GM19023 (cell line): ENCODE results near the gene SATL1.
"Not testable (repeated sequence)": the region's sequence is repeated elsewhere in the genome, so short reads cannot be mapped to it uniquely, and the experiment has no call there.

ENCODE experiments used
- ATAC-seq: cut with Tn5 transposase; IDR thresholded peaks from one replicate; pipeline ENCODE4 v1.9.1; 2021; ENCODE audit warnings: mild to moderate bottlenecking, moderate library complexity; ENCODE audit not compliant: unreplicated experiment

SATL1 gene, protein sequence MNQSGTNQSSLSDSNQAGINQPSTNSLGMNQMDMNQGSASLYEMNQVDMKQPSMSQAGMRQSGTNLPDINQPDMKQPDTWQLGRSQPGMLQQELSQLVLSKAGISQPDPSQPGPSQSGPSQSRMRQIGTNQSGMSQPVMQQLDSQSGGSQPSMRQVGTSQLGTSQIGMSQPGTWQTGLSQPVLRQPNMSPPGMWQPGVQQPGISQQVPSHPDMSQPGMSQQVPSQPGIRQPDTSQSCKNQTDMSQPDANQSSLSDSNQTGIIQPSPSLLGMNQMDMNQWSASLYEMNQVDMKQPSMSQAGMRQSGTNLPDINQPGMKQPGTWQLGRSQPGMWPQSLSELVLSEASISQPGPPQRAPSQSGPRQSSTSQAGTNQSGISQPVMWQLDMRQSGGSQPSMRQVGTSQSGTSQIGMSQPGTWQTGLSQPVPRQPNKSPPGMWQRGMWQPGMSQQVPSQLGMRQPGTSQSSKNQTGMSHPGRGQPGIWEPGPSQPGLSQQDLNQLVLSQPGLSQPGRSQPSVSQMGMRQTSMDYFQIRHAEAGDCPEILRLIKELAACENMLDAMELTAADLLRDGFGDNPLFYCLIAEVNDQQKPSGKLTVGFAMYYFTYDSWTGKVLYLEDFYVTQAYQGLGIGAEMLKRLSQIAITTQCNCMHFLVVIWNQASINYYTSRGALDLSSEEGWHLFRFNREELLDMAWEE

GRCh38 chrX:85243761-85244449 is at the start of gene SATL1, which contains the start of gene ZNF711:
SATL1 (minus strand) TSS chrX:85243779; CDS start chrX:85108968, 134,811 bp downstream.
ZNF711 (plus strand) TSS chrX:85243991; CDS start chrX:85247573, 3,582 bp downstream.
- peak; percentile 53 for ATAC-seq

DNA sequence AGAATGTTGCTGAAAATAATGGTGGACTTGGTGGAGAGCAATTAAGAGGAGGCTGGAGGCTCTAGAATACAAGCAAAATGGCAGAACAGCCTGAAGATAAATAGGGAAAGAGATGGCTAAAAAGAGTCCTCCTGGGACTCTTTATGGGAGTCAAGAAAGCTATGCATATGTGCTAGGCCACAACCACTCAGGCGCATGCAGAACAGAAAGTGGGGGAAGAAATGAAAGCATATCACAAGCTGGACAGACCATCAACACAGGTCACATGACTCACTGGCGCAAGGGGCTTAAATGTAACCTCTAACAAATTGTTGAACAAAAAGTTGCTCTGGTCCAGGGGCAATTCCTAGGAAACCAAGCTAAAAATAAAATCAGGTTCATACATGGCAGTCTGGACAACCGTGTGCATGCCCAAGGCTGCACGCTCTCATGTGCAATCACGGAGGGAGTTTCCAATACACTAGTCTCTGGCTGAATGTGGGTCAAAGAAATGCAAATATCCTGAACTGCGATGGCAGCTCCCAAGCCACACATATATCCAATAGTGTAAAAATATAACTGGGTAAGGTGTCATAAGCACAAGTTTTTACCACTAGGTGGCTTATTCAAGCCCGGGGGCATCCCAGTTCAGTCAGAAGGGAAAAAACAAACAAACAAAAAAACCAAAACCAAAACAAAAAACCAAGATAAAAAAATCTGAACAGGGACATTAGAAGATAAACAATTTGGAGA is 45.6 kb upstream of the SATL1 start:
- no peak for ATAC-seq

DNA sequence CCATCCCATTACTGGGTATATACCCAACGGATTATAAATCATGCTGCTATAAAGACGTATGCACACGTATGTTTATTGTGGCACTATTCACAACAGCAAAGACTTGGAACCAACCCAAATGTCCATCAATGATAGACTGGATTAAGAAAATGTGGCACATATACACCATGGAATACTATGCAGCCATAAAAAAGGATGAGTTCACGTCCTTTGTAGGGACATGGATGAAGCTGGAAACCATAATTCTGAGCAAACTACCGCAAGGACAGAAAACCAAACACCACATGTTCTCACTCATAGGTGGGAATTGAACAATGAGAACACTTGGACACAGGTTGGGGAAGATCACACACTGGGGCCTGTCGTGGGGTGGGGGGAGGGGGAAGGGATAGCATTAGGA is 41.7 kb upstream of the SATL1 start:
- ATAC-seq, result not testable (repeated sequence)

- ATAC-seq, result peak; percentile 44
Measured at GRCh38 chrX:85244450-85245211, 1.1 kb upstream of the SATL1 start.

- no peak for ATAC-seq
Measured at GRCh38 chrX:85243155-85243554, 424 bp downstream of the SATL1 start.

DNA sequence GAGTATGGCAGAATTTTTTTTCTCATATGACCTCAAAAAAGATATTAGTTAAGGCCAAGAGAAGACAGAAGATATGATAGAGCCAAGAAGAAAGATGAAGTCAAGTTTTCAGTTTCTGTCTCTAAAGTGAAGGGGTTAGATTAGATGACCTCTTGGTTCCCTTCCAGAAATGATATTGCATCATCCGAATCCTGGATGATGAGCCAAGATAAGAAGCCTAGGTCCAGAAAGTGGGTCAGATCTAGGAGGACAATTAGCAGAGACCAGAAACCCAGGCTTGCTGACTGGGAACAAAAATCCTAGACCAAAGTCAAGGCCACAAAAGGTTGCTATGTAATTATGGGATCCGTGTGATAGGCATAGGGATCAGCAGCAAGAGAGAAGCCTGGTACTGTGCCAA is 20.2 kb downstream of the SATL1 start:
- ATAC-seq, result no peak

GRCh38 chrX:85221361-85221760 is 22.2 kb downstream of the SATL1 start:
- no peak for ATAC-seq

- no peak for ATAC-seq
Measured at GRCh38 chrX:85215946-85216345, 27.6 kb downstream of the SATL1 start.

GRCh38 chrX:85213792-85214530 is 29.6 kb downstream of the SATL1 start:
- no peak for ATAC-seq

DNA sequence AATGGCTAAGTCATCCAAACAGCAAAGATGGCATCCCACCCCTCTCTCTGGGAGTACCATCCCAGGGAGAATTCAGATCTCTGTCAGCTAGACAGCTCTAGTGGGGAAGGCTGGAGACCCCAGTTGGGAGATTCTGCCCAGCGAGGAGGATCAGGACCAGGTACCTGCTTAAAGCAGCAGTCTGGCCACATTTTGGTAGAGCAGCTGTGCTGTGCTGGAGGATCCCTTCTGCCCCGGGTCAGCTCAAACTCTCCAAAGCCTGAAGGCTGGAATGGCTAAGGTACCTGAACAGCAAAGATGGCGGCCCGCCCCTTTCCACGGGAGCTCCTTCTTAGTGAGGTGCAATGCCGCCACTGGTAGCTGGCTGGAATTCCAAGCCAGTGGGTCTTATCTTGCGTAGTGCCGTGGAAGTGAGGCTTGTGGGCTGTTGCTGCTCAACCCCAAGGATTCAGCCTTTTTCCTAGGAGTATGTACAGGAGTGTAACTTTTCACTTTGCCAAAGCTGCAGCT is 40.1 kb downstream of the SATL1 start:
- no peak for ATAC-seq

DNA sequence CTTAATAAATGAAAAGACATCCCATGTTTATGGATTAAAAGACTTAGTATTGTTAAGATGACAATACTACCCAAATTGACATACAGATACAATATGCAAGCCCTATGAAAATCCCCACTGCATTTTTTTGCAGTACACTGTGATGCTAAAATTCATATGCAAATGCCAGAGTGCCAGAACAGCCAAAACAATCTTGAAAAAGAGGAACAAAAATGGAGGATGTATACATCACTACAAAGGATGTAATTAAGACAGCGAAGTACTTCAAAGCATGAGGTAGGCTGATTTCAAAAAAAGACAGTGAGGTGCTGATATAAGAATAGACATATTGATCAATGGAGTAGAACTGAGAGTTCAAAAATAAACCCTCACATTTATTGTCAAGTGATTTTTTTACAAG is 47.3 kb downstream of the SATL1 start:
- no peak for ATAC-seq

DNA sequence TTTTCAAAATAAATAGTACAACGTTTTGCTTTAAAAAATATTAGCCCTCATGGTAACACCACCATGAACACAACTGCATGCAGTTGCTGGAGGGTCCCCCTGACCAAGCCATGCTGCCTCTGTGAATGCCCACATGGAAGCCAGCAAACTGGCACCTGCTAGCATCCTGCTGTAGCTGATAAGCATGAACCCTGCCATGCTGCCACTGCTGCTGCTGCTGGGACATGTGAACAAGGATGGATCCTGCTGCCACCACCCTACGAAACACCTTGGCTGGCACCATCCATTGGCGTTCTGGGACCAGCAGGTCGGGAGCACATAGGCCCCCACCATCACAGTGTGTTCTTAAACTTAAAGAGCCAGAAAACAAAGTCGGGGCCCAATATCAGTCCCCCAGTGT is 83.9 kb downstream of the SATL1 start:
- ATAC-seq, result no peak

- ATAC-seq, result peak; percentile 83
Measured at GRCh38 chrX:85140964-85141363, 102.6 kb downstream of the SATL1 start.

- ATAC-seq, result no peak
Measured at GRCh38 chrX:85139422-85139821, 104.2 kb downstream of the SATL1 start.

DNA sequence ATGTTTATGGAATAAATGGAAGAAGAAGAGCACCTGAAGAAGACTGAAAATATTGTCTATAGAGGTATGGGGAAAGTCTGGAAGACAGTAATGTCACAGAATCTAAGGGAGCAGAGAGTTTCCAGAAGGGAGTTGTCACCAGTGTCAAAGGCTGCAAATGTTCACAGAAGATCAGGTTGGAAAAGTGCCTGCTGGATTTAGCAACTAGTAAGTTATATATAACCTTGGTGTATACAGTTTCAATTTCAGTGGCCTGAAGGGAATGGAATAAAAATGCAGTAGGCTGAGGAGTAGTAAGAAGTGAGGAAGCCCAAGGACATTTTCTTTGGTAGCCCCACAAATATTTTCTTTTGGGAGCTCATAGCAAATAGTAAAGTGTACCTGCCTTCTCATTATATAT is 107.2 kb downstream of the SATL1 start:
- no peak for ATAC-seq

DNA sequence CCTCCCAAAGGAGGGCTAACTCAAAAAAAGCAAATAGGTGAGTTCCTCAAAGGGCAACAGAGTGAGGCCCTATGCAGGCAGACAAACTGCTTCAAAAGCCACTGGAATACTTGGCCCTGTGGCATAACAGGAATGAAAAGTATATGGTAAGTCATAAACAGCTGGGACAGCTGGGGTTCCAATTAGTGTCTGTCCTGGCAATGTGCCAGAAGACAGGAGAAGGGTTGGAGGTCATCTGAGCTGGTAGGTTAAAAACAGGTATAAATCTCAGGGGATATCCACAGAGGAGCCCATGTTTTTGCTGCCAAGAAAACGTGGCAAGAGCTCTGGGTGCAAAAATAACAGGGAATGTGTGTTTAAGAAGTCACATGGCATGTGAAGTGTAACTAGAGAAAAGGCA is 128.3 kb downstream of the SATL1 start:
- no peak for ATAC-seq

DNA sequence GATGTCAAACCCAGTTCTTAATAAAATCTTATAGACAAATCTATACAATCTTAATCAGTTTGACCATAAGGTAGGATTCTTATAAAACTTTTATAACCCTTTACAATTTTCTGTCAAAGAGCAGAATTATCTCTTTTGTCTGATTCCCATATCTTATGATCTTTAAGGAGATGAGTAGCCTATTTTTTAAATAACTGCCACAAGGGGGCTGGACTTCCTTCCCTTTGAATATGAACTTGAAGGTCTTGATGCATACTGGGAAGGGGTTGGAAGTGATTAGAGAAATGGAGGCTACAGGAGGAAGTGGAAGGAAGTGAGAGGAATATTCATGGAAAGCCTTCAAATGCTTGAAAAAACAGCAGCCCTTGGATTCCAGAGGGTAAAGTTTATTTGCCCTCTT is 128.8 kb downstream of the SATL1 start:
- ATAC-seq, result no peak

- no peak for ATAC-seq
Measured at GRCh38 chrX:85114171-85114570, 129.4 kb downstream of the SATL1 start.

- ATAC-seq, result no peak
Measured at GRCh38 chrX:85113746-85114145, 129.8 kb downstream of the SATL1 start.
